Transverse colon (tissue), 4 donors: Measurements from ENCODE around the gene TNNT2. TPM values are rescaled to one million over a fixed set of nuclear protein-coding genes. Genes with fewer than 3 reads are reported as not detected.

Experiments
- DNase-seq: peaks from one replicate; pipeline ENCODE4 v3.0.0-alpha.2; 2019
- H3K27ac ChIP-seq, 4 donors: fragments of 200-600 bp; sonication (generic); 2 replicates each; pipeline ENCODE4 v1.5.1; 2016 to 2018; ENCODE audit warnings: inconsistent platforms in 4 of 4
- H3K27me3 ChIP-seq: fragments of 200-600 bp; sonication (generic); 2 replicates; pipeline ENCODE4 v1.5.1; 2017; ENCODE audit warnings: inconsistent platforms
- H3K36me3 ChIP-seq, 4 donors: fragments of 200-600 bp; sonication (generic); 2 replicates each; pipeline ENCODE4 v1.5.1; 2017 to 2019; ENCODE audit warnings: inconsistent platforms in 4 of 4
- H3K4me1 ChIP-seq, 4 donors: fragments of 200-600 bp; sonication (generic); 2 replicates each; pipeline ENCODE4 v1.5.1; 2017 to 2020; ENCODE audit warnings: inconsistent platforms in 4 of 4
- H3K4me3 ChIP-seq, 4 donors: fragments of 200-600 bp; sonication (generic); 1 replicate in 1 of 4; 2 replicates in 3 of 4; pipeline versions ENCODE4 v1.5.1 to v1.6.1; 2017 to 2019; ENCODE audit warnings: inconsistent platforms in 4 of 4
- H3K9me3 ChIP-seq, 2 donors: fragments of 200-600 bp; sonication (generic); 2 replicates each; pipeline ENCODE4 v1.5.1; 2017 to 2019; ENCODE audit warnings: inconsistent platforms in 2 of 2
- EP300 ChIP-seq: sonication (generic); formaldehyde crosslinking; IDR thresholded peaks from one replicate; pipeline ENCODE4 v1.6.1; 2017; ENCODE audit warnings: antibody characterized with exemption, low read depth
- POLR2A ChIP-seq: fragments of 450-650 bp; IDR thresholded peaks from one replicate; pipeline ENCODE4 v1.6.1; 2016; ENCODE audit warnings: antibody characterized with exemption, mild to moderate bottlenecking, moderate library complexity
- POLR2AphosphoS5 ChIP-seq, 3 donors: sonication (generic); formaldehyde crosslinking; IDR thresholded peaks; one replicate each; pipeline ENCODE4 v1.6.1; 2016; ENCODE audit warnings: antibody characterized with exemption in 3 of 3
- WGBS, 2 donors: methylation state at CpG; one replicate each; pipeline ENCODE4 v1.1.5; 2018; ENCODE audit warnings: low coverage in 1 of 2; 5-methylcytosine and 5-hydroxymethylcytosine counted together
- in situ Hi-C, 4 donors: fragments of 200-750 bp; cut with MboI; loops; one replicate each; pipeline versions ENCODE4 v1.15.0 to v1.15.1; 2017; ENCODE audit warnings: low sequenced_read_pairs in 3 of 4, low pct_ligation_motif_present in 1 of 4, low pct_unique_long_range_greater_than_20kb in 1 of 4
- intact Hi-C: fragments of 100-400 bp; cut with DNase I; formaldehyde crosslinking; loops from one replicate; pipeline ENCODE4 v1.15.1; 2023; ENCODE audit warnings: low total_unique reads
- total RNA-seq, 4 donors: library from RNA; depleted of rRNA; stranded (reverse); fragments of >200 nt; gene quantifications; one replicate each; pipeline ENCODE4 v1.1.0, GENCODE V29; 2016
- TF ChIP-seq, protein P1 (sequence below), 5 experiments: fragments of 200-600 bp in 3 of 5; fragments of 450-650 bp in 2 of 5; sonication (generic) in 3 of 5; IDR thresholded peaks; 1 replicate in 2 of 5; 2 replicates in 3 of 5; pipeline ENCODE4 v1.5.1; 2016 to 2017; ENCODE audit warnings: antibody characterized with exemption in 5 of 5, inconsistent platforms in 3 of 5, mild to moderate bottlenecking in 2 of 5, moderate library complexity in 1 of 5

TNNT2 gene
- total RNA-seq, 4 donors from 2014 or later, result 0.14 to 0.95 TPM; not detected in 2

DNA sequence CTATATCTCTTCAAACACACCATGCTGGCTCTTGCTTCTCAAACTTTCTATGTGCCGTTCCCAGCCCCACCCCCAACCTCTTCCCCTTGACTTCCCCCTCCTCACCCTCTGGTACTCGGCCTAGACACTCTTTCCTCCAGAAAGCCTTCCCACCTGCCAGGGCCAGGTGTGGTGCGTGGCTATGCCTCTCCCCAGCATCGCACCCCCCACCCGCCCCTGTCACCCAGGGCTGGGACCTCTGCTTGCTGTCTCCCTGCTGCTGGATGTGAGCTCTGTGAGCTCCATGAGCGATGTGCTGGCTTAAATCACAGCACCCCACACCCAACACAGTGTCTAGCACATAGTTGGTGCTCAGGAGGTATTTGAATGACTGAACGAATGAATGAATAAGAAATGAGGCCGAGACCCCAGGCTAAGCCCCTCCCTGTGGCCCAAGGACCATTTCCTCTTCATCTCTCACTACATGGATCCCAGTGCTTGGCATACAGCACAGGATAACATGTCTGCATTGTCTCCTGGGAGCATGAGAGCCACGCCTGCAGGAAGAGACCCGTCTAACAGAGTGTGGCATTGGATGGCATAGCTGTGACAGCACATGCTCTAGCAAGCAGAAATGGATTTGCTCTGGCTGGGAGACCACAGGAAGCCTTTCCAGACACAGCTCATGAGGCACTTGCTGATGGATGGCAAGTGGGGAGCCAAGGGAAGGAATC is 19.7 kb downstream of the TNNT2 start:
- 75% methylated on average over 10 of the region's 10 CpGs; no CpG with 5 or more reads in 1 of the 2 donors for WGBS, 2 donors
- DNase-seq, result no peak
- TF ChIP-seq POLR2A (no peak), POLR2AphosphoS5 (IDR thresholded peaks at IDR 0.05) (no peak), EP300 (no peak)
- TF ChIP-seq, protein P1, sequence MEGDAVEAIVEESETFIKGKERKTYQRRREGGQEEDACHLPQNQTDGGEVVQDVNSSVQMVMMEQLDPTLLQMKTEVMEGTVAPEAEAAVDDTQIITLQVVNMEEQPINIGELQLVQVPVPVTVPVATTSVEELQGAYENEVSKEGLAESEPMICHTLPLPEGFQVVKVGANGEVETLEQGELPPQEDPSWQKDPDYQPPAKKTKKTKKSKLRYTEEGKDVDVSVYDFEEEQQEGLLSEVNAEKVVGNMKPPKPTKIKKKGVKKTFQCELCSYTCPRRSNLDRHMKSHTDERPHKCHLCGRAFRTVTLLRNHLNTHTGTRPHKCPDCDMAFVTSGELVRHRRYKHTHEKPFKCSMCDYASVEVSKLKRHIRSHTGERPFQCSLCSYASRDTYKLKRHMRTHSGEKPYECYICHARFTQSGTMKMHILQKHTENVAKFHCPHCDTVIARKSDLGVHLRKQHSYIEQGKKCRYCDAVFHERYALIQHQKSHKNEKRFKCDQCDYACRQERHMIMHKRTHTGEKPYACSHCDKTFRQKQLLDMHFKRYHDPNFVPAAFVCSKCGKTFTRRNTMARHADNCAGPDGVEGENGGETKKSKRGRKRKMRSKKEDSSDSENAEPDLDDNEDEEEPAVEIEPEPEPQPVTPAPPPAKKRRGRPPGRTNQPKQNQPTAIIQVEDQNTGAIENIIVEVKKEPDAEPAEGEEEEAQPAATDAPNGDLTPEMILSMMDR (IDR thresholded peaks at IDR 0.05), result no peak

DNA sequence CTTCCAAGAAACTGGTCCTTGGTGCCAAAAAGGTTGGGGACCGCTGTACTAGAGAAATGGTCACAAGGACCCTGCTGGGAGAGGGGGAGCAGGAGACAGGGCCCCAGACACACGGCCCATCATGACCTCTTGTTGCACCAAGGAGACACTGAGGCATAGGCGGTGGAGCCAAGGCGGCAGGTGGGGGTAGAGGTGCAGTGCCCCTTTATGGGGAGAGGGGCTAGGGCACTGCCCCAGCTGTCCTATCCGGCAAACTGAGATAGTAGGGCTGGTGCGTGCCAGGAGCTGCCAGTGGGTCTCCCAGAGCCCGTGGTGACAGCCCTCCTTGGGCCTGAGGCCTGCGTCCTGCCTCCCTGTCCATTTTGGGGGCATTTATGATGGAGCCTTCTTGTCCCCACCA is 20.3 kb downstream of the TNNT2 start:
- TF ChIP-seq POLR2AphosphoS5 (IDR thresholded peaks at IDR 0.05), result no peak
- TF ChIP-seq, protein P1 (IDR thresholded peaks at IDR 0.05), result no peak
- TF ChIP-seq EP300, result no peak
- TF ChIP-seq POLR2A, result no peak
- Histone ChIP-seq H3K27me3 (peaks cover 6% of the 10 kb centered on the region), H3K4me3 (no peak overlapping the region), H3K36me3 (no peaks in the 10 kb centered on the region), H3K27ac (no peak overlapping the region), H3K9me3 (no peaks in the 10 kb centered on the region), H3K4me1 (no peaks in the 10 kb centered on the region)
- in situ Hi-C loops, result loop anchor here in 3 of 4 donors (10.0 to 25.0 kb wide), 2 partner anchors 92 to 95 kb away; no protein-coding TSS in a partner anchor
- intact Hi-C loops, result no loop called here
- DNase-seq, result no peak
- WGBS, 2 donors, result 83 to 91% methylated on average over 3 to 7 of the region's 8 CpGs

More for the DNA sequence above, 19.7 kb downstream of the TNNT2 start:
- H3K36me3 ChIP-seq, result no peaks in the 10 kb centered on the region
- no peaks in the 10 kb centered on the region for H3K9me3 ChIP-seq
- H3K27me3 ChIP-seq, result peaks cover 6% of the 10 kb centered on the region
- intact Hi-C loops, result no loop called here
- H3K4me1 ChIP-seq, result no peaks in the 10 kb centered on the region
- H3K27ac ChIP-seq, result no peak overlapping the region
- in situ Hi-C loops, result loop anchor here in 3 of 4 donors (10.0 to 25.0 kb wide), 2 partner anchors 93 to 95 kb away; no protein-coding TSS in a partner anchor
- no peak overlapping the region for H3K4me3 ChIP-seq

DNA sequence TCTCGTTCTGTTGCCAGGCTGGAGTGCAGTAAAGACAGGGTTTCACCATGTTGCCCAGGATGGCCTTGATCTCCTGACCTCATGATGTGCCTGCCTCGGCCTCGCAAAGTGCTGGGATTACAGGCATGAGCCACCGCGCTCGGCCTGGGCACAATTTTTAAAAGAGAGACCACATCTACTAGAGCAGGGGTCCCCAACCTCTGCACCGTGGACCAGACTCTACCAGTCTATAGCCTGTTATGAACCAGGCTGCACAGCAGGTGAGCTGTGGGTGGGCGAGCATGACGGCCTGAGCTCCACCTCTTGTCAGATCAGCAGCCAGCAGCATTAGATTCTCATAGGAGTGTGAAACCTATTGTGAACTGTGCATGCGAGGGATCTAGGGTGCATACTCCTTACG is 20.8 kb downstream of the TNNT2 start:
- Histone ChIP-seq H3K9me3 (no peaks in the 10 kb centered on the region), H3K27me3 (peaks cover 6% of the 10 kb centered on the region), H3K4me1 (no peaks in the 10 kb centered on the region), H3K27ac (no peak overlapping the region), H3K4me3 (no peak overlapping the region), H3K36me3 (no peaks in the 10 kb centered on the region)
- in situ Hi-C loops, result loop anchor here in 3 of 4 donors (10.0 to 25.0 kb wide), 2 partner anchors 92 to 94 kb away; no protein-coding TSS in a partner anchor
- 78% methylated on average over 11 of the region's 11 CpGs; no CpG with 5 or more reads in 1 of the 2 donors for WGBS, 2 donors
- DNase-seq, result no peak
- intact Hi-C loops, result no loop called here
- TF ChIP-seq, protein P1 (IDR thresholded peaks at IDR 0.05), result no peak
- no peak for TF ChIP-seq EP300
- no peak for TF ChIP-seq POLR2A
- no peak for TF ChIP-seq POLR2AphosphoS5 (IDR thresholded peaks at IDR 0.05)

DNA sequence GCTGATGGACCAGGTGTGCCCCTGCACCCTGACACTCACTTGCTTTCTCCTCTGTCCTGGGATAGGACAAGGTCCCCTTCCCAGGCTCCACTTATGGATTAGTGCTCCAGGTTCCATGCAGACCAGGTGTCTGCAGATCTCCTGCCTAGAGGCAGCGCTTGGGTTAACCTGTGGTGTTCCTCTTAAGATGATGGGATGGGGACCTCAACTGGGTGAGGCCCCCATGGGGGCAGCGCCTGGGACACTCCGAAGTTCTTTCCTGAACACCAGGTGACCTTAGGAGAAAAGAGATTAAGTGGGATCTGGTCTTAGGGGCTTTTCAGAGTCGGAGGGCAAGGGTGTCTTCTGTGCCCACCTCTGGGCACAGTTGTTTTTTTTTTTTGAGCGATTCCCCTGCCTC is 21.2 kb downstream of the TNNT2 start:
- 94% methylated on average over 5 of the region's 5 CpGs; no CpG with 5 or more reads in 1 of the 2 donors for WGBS, 2 donors
- Histone ChIP-seq H3K4me3 (no peak overlapping the region), H3K27me3 (peaks cover 6% of the 10 kb centered on the region), H3K4me1 (no peaks in the 10 kb centered on the region), H3K27ac (no peak overlapping the region), H3K9me3 (no peaks in the 10 kb centered on the region), H3K36me3 (no peaks in the 10 kb centered on the region)
- in situ Hi-C loops, result loop anchor here in 3 of 4 donors (10.0 to 25.0 kb wide), 2 partner anchors 91 to 94 kb away; no protein-coding TSS in a partner anchor
- TF ChIP-seq POLR2A (no peak), POLR2AphosphoS5 (IDR thresholded peaks at IDR 0.05) (no peak), EP300 (no peak)
- TF ChIP-seq, protein P1 (IDR thresholded peaks at IDR 0.05), result no peak
- intact Hi-C loops, result no loop called here
- no peak for DNase-seq
